ENCODE results near the gene ID1.

DNA sequence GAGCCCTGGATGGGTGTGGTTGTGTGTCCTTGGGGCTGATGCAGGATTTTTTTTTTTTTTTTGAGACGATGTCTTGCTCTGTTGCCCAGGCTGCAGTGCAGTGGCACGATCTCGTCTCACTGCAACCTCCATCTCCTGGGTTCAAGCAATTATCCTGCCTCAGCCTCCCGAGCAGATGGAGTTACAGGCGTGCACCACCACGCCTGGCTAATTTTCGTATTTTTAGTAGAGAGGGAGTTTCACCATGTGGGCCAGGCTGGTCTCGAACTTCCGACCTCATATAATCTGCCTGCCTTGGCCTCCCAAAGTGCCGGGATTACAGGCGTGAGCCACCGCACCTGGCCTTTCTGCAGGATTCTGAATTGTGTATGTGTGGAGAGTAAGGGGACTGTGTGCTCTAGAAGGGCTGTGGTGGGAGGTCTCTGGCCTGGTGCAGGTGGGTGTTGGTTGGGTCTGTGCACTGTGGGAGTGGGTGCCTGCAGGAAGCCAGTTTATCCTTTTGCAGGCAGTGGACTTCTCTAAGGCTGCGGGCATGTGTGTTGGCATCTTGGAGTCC lies 11.0 kb upstream of the ID1 start:
- TF ChIP-seq EP300 (IDR thresholded peaks at IDR 0.05) (no peak), POLR2A (IDR thresholded peaks at IDR 0.05) (no peak)
- TF ChIP-seq, protein P1, sequence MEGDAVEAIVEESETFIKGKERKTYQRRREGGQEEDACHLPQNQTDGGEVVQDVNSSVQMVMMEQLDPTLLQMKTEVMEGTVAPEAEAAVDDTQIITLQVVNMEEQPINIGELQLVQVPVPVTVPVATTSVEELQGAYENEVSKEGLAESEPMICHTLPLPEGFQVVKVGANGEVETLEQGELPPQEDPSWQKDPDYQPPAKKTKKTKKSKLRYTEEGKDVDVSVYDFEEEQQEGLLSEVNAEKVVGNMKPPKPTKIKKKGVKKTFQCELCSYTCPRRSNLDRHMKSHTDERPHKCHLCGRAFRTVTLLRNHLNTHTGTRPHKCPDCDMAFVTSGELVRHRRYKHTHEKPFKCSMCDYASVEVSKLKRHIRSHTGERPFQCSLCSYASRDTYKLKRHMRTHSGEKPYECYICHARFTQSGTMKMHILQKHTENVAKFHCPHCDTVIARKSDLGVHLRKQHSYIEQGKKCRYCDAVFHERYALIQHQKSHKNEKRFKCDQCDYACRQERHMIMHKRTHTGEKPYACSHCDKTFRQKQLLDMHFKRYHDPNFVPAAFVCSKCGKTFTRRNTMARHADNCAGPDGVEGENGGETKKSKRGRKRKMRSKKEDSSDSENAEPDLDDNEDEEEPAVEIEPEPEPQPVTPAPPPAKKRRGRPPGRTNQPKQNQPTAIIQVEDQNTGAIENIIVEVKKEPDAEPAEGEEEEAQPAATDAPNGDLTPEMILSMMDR (IDR thresholded peaks at IDR 0.05) = no peak
